Brain microvascular endothelial cell (primary cell): ENCODE data around the gene LMX1A.

ENCODE experiments used
- DNase-seq: peaks from one replicate; pipeline ENCODE4 v3.0.0-alpha.2; 2020
- H3K27ac ChIP-seq: fragments of 250-450 bp; sonication (Bioruptor Pico); 2 replicates; pipeline ENCODE4 v1.5.1; 2020; ENCODE audit warnings: mild to moderate bottlenecking, moderate library complexity
- H3K27me3 ChIP-seq: fragments of 250-450 bp; sonication (Bioruptor Pico); replicated peaks from 2 replicates; pipeline ENCODE4 v1.5.1; 2020; ENCODE audit warnings: mild to moderate bottlenecking
- H3K36me3 ChIP-seq: fragments of 250-450 bp; sonication (Bioruptor Pico); replicated peaks from 2 replicates; pipeline ENCODE4 v1.5.1; 2020; ENCODE audit warnings: mild to moderate bottlenecking
- H3K4me3 ChIP-seq: 2 replicates; pipeline ENCODE4 v1.5.1; 2011; ENCODE audit warnings: low read depth, mild to moderate bottlenecking, control low read depth, low read length, moderate library complexity
- in situ Hi-C: cut with HindIII; loops from 2 replicates; pipeline ENCODE4 v1.10.0; 2017; ENCODE audit warnings: low sequenced_read_pairs, low pct_ligation_motif_present
- TF ChIP-seq, protein P1 (sequence below): IDR thresholded peaks from 2 replicates; pipeline ENCODE4 v1.5.1; 2011; ENCODE audit warnings: low read depth, mild to moderate bottlenecking, moderate library complexity, low read length, control low read depth, inconsistent platforms; ENCODE audit errors: missing control alignments

The LMX1A gene

DNA sequence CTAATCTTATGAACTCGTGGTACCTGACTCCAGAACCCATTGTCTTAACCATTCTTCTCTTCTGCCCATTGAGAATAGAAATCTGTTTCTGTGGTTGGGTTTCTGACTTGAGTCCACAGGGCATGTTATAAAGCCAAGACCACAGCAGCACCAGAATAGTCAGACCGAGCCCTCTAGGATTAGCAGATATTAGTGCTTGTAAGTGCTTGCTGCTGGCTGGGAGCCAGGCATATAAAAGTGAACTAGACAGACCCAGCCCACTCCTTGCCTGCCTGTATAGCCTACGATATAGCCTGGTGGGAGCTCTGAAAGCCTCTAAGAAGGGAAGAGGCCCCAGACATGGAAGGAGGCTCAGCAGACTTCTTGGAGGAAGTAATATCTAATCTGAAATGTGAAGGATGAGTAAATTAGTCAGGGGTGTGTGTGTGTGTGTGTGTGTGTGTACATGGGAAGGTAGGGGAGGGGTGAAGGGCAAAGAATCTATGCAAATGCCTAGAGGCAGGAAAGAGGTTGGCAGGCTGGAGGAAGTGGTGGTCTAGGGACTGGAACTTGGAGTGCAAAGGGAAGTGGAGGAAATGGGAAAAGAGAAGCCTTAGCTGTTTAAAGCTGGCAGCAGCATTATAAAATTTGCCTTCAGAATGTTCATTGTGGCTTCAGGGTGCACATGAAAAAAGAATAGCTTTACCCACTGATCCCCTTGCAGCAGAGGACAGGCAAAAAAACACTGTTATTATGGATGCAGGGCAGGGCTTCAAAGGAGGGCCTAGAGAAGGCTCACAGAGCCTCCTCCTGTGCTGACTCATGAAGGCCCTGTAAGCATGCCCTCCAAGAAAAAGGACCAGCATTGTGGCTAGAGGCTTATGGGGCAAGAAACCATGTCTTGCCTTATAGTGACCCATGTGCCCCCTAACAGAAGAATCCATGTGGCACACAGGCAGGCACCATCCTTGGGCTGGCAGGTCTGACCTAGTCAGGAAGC is 169.2 kb downstream of the LMX1A start:
- no peak for DNase-seq
- Histone ChIP-seq H3K36me3 (no peaks in the 10 kb centered on the region), H3K27ac (no peak overlapping the region), H3K27me3 (no peaks in the 10 kb centered on the region), H3K4me3 (no peak overlapping the region)
- in situ Hi-C loops = no loop called here
- TF ChIP-seq, protein P1, sequence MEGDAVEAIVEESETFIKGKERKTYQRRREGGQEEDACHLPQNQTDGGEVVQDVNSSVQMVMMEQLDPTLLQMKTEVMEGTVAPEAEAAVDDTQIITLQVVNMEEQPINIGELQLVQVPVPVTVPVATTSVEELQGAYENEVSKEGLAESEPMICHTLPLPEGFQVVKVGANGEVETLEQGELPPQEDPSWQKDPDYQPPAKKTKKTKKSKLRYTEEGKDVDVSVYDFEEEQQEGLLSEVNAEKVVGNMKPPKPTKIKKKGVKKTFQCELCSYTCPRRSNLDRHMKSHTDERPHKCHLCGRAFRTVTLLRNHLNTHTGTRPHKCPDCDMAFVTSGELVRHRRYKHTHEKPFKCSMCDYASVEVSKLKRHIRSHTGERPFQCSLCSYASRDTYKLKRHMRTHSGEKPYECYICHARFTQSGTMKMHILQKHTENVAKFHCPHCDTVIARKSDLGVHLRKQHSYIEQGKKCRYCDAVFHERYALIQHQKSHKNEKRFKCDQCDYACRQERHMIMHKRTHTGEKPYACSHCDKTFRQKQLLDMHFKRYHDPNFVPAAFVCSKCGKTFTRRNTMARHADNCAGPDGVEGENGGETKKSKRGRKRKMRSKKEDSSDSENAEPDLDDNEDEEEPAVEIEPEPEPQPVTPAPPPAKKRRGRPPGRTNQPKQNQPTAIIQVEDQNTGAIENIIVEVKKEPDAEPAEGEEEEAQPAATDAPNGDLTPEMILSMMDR = no peak

DNA sequence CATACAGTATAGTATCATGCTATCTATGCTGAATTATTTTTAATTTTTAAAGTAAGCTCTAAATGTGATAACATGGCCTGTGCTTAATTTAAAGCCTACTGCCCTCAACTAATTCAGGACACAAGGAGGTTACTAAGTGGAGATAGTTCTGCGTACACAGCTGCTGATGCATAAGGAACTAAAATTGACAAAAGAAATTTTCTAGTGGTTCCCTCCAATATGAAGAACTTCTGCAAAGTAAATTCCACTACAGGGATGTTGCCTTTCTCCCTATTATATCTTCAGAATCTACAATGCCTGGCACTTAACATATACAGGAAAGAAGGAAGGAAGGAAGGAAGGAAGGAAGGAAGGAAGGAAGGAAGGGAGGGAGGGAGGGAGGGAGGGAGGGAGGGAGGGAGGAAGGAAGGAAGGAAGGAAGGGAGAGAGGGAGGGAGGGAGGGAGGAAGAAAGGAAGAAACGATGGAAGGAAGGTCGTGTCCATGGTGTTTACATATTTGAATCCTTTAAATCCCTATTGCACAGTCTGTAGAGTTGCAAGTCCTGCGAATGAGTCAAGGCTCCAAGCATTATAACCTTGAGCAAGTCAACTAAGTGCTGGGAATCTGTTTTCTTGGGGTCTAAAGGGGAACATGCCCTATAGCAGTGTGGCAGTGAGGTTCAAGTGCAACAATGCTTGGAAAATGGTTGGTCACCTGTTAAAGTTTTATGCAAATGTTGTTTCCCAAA is 171.2 kb downstream of the LMX1A start:
- TF ChIP-seq, protein P1 = no peak
- Histone ChIP-seq H3K36me3 (no peaks in the 10 kb centered on the region), H3K4me3 (no peak overlapping the region), H3K27me3 (no peaks in the 10 kb centered on the region), H3K27ac (no peak overlapping the region)
- no peak for DNase-seq
- in situ Hi-C loops = no loop called here

DNA sequence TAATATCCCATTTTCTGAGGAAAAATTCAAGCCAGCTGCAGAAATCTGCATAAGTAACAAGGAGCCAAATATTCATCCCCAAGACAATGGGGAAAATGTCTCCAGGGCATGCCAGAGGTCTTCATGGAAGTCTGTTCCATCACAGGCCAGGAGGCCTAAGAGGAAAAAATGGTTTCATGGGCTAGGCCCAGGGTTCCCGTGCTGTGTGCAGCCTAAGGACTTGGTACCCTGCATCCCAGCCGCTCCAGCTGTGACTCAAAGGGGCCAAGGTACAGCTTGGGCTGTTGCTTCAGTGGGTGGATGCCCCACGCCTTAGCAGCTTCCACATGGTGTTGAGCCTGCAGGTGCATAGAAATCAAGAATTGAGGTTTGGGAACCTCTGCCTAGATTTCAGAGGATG is 173.5 kb downstream of the LMX1A start:
- Histone ChIP-seq H3K36me3 (no peaks in the 10 kb centered on the region), H3K4me3 (no peak overlapping the region), H3K27me3 (no peaks in the 10 kb centered on the region), H3K27ac (no peak overlapping the region)
- TF ChIP-seq, protein P1 = no peak
- DNase-seq = no peak
- in situ Hi-C loops = no loop called here

DNA sequence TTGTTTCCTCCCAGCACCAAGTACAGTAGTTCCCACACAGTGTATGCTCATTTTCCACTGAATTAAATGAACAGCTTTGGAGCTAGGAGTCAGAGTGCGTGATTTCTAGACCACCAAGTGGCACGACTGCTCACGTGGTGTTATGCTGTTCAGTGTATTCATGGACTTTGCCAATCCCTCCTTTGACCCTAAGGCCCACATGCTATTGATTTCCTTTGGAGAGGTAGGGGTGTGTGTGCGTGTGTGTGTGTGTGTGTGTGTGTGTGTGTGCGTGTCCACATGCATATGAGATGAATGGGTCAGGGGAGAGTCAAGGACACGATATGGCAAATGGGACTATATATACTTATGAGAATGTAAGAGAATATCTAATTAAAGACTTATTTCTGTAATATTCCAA is 177.2 kb downstream of the LMX1A start:
- TF ChIP-seq, protein P1 = no peak
- Histone ChIP-seq H3K27me3 (no peaks in the 10 kb centered on the region), H3K27ac (no peak overlapping the region), H3K36me3 (no peaks in the 10 kb centered on the region), H3K4me3 (no peak overlapping the region)
- no peak for DNase-seq
- in situ Hi-C loops = no loop called here

DNA sequence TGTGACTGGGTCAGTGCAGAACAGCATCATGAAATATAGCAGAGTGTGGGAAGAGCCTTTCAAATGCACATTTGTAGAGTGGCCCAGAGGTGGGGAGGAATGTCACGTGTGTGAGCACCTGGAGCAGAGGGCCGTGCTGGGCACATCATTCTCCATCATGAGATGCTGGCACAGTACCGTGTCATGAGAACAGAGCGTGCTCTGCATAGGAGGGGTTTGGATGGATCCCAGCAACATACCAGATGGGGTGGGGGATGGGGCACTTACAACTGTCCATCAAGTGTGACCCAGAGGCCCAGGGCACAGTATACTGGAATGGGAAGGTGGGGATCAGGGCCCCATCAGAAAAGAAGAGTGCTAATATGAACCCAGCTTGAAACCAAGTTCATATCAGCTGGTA is 182.0 kb downstream of the LMX1A start:
- in situ Hi-C loops = no loop called here
- DNase-seq = no peak
- Histone ChIP-seq H3K27me3 (no peaks in the 10 kb centered on the region), H3K4me3 (no peak overlapping the region), H3K27ac (no peak overlapping the region), H3K36me3 (no peaks in the 10 kb centered on the region)
- TF ChIP-seq, protein P1 = no peak
